GM19239 (cell line): ENCODE results near the gene IFNA5.
A peak's percentile ranks its signal among the peaks of the same experiment; 100 is the strongest.

Experiments
- DNase-seq: peaks from one replicate; pipeline ENCODE4 v3.0.0; 2011; ENCODE audit warnings: low spot score; ENCODE audit not compliant: insufficient read length
- FAIRE-seq: peaks from 2 replicates; lab custom pipeline; 2011; peaks lifted over from hg19 to GRCh38; lab: Jason Lieb, UNC

IFNA5 gene

DNA sequence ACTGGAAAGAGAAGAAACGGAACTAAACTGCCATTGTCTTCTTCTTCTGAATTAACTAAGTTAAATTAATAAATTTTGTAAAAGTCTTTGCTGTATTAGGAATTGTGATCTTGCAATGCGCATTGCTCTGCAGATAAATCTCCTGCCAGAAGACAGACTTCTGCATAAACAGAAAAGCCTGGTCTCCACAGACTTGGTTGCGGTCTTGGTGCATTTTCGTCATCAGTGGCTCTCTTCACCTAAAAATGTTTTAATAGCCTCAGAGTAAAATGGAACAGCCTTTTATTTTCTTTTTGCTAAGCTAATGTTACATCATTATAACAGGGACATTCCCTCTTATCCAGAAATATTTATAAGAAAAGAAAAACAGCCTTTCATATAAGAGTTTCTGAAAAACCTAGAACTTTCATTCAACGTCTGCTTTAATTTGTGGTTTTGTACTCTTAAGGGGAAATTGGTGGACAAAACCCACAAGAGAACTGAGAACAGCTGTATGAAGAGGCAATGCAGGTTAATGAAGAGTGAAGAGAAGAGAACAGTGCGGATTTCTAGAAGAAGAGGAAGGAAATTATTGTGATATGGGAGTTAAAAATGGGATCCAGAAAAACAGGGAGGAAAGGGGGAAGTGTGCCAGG is 10.1 kb downstream of the IFNA5 start:
- DNase-seq (no peak), FAIRE-seq (no peak)

DNA sequence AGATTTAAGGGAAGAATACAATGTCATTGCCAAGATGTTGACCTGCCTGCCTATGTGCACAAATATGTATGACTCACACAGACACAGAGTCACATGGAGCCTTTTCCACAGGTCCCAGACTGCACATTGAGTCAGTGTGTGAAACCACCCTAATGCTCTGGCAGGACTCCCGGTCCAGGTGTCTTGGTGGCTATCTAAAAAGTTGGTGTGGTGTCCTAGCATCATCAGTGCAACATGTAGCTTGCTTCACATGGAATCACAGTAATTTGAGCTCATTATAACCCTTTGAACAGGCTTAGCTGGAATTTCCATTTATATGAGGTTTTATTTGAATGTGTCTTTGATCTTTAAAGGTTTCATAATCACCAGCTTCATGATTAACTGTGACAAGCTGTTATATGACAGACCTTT is 10.7 kb downstream of the IFNA5 start:
- DNase-seq (no peak), FAIRE-seq (no peak)

DNA sequence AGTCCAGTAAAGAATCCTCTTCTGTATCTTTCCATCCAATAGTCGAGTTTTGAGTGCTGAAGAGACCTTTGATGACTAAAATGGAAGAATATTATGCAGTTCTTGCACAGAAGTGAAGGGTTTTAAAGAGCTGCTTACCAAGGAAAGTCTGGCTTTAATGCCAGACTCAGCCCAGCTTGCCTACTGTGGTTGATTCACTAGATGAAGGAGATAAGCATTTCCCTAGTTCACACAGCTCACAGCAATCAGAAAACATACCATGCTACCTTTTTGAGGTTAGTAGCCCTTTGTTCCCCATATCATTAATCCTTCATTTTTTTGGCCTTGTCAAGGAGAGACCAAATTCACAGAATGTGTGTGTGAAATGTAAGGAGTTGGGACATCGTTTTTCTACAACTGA is 15.3 kb downstream of the IFNA5 start:
- no peak for FAIRE-seq
- no peak for DNase-seq

DNA sequence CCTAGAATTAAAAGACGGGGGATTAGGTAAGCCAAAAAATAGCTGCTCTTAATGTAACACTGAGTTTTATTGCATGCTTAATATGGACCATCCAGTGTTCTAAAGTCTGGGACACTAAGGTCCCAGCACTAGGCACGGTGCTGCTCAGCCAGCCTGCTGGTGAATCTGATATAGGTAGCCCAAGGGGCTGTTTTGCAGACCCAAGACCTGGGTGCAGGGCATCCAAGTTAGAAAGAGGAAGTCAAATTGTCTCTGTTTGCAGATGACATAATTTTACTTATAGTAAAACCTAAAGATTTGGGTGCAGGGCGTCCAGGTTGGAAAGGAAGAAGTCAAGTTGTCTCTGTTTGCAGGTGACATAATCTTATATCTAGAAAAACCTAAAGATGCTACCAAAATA is 17.8 kb downstream of the IFNA5 start:
- FAIRE-seq (no peak), DNase-seq (no peak)

DNA sequence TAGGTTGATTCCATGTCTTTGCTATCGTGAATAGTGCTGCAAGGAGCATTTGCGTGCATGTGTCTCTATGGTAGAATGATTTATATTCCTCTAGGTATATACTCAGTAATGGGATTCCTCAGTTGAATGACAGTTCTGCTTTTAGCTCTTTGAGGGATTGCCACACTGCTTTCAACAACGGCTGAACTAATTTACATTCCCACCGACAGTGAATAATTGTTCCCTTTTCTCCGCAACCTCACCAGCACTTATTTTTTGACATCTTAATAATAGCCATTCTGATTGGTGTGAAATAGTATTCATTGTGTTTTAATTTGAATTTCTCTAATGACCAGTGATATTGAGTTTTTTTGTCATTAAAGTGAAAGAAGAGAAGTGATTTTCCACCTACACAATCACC is 18.5 kb downstream of the IFNA5 start:
- FAIRE-seq (no peak), DNase-seq (no peak)

DNA sequence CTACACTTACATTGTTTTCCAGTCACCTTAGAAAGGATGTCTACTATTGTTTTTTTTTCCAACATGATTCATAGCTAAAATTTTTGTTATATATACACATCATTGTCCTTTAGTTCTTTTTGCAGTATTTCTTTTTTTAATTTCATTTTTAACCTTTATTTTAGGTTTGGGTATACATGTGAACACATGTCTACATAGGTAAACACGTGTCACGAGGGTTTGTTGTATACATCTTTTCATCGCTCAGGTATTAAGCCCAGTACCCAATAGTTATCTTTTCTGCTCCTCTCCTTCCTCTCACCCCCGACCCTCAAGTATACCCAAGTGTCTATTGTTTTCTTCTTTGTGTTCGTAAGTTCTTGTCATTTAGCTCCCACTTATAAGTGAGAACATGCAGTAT is 19.0 kb downstream of the IFNA5 start:
- FAIRE-seq (no peak), DNase-seq (no peak)

DNA sequence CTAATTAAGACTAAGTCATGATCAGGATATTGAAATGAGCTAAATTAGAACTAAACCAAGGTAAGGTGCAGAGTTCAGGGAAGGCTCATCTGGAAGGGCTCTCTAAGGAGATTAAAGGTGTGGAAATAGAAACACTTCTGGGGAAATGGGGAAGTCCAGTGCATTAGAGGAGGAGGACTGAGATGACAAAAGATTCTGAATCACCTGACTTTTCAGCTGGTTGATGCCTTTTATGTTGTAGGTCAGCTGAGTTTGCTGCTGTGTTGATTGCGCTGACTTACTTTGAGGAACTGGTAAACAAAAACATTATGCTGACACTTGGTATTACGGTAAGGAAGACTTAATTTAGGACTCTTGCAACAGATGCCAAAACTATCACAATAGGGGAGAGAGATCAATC is 23.8 kb downstream of the IFNA5 start:
- FAIRE-seq = no peak
- DNase-seq = no peak

DNA sequence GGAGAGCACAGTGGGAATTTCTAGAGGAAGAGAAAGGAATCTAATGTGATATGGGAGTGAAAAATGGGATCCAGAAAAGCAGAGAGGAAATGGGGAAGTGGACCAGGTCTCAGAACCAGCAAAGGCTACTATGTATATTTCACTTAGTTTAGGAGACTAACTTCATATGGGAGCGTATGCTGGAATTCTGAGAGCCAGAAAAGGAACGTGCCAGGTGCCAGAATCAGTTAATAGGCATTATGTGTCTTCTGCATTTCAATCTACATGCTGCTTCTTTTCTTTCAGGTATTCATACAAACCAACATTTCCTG is 36.8 kb downstream of the IFNA5 start:
- DNase-seq = no peak
- no peak for FAIRE-seq

DNA sequence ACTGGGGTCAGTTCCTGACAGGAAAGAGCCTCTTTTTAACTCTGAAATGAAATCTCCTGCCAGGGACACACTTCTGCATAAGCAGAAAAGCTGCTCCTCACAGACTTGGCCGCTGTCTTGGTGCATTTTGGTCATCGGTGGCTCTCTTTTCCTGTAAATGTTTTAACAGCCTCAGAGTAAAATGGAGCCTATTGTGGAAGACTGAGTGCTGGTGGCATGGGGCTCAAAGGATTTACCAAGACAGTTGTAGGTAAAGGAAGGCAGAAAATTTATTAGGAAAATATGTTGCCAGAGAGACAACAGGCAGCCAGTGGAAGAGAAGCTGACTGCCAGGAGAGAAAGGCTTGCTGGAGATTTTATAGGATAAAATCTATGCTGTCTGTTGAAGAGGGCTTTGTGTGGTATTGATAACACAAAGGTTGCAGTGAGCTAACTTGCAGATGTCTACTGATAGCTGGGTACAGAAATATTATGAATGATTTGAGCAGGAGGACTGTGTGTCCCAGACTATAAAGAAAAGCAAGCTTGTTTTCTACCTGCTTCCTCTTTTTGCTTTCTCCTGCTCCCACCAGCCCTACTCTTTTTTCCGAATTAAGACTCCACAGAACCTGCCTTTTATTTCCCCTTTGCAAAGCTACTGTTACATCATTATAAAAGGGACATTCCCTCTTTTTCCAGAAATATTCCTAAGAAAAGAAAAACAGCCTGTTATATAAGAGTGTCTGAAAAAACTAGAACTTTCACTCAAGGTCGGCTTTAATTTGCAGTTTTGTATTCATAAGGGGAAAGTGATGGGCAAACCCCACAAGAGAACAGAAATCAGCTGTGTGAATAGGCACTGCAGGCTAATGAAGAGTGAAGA is 37.4 kb downstream of the IFNA5 start:
- DNase-seq = no peak
- peak; percentile 76 for FAIRE-seq

DNA sequence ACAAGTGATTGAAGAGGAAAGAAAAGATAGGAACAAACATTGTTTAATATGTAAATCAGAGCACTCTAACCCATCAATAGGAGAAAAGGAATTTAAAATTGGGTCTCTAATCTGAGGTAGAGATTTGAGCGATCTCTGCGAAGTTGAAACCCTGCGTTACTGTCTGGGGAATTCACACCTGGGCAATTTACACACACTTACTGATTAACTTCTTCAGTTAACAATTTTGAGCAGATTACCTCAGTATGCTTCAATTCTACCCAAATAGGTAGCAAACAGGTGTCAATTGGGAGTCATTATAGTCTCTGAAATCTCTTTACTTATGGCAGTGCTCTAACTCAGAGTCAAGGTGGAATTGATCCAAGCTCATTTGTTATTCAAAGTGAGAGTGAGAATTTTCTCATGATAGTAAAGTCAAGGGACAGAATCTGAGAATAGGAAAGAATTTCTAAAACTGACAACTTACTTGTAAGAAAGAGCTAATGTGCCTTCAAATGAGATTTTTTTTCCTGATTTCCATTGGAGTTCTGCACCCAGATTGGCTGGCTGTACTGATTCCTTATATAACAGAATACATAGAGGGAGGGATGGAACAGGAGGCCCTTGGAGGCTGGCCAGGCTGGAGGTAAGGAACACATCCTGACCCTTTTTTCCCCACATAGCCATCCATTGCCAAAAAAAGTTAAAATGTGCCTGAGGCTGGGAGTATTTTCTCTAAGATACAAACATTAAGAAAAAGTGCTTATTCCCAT is 38.2 kb downstream of the IFNA5 start:
- FAIRE-seq = peak; percentile 79

DNA sequence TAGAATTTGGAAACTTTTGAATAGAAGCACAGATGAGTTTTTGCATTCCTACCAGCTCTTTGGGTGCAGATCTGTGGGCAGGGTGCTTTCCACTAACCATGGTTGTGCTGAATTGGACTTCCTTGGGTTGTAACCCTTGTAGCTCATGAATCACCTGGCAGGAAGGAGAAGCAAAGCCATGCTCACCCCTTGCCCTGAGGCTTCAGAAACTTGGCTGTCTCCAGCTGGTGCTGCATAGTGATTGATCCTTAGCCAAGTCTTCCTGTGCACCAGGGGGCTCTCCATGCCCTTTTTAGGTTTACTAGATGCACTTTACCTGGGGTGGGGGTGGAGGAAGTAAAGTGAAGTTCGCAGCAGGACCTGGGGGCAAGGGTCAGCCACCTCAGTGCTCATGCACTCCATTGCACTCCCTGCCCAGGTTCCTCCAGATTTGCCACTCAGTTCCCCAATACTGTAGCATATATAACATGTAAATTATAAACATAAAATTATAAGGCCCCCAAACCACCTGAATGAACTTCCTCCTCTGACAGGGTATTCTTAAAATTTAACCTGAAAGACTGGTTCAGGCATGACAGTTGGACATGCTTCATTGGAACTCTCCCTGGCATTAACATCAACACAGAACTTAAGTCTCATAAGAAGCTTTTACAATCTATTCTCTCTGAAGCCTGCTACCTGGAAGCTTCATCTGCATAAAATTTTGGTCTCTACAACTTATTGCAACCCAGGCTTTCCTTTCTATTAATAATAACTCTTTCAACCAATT is 39.5 kb downstream of the IFNA5 start:
- no peak for FAIRE-seq
- DNase-seq = no peak

More for the DNA sequence above, 38.2 kb downstream of the IFNA5 start:
- no peak for DNase-seq

DNA sequence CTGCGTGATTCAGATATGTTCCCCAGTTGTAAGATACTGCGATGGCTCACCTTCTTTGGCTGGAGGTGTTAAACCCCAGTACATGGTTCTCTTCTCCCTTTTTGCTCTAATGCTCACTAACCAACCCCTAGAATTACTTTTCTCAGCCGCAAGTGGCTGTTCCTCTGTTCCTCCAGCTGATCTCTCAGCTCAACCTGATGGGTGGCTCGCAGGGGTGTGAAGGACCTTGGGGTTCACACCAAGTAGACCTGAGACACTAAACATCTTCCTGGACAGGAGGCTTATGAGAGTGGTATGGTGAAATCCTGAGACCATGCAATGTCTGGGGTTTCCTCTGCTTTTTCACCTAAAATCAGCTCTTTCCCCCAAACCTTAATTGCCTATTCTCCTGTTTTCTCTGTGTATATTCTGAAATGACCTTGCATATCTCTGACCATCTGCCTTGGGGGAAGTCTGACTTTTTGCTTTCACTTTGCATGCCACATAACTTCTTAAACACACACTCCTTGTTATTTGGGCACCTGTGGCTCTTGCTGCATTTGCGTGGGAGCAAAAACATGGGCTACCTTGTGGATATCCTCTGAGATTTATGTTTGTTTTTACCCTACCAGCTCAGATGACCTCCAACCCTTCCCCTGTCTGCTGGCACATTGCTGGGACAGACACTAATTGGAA is 49.4 kb downstream of the IFNA5 start:
- DNase-seq (no peak), FAIRE-seq (peak; percentile 44)
